SK-N-SH treated with all-trans-retinoic acid at 6 μM for 48 hours (cell line): ENCODE data around the gene SLC5A6.

Source experiments
- BACH2 ChIP-seq: fragments of 250-450 bp; sonication (Bioruptor Pico); IDR thresholded peaks from 2 replicates; pipeline ENCODE4 v1.9.0; 2021; ENCODE audit warnings: mild to moderate bottlenecking, borderline replicate concordance
- CSDC2 ChIP-seq: fragments of 250-450 bp; sonication (Bioruptor Pico); IDR thresholded peaks from 2 replicates; pipeline ENCODE4 v1.5.0; 2020; ENCODE audit warnings: mild to moderate bottlenecking, moderate library complexity
- CSRNP3 ChIP-seq: fragments of 250-450 bp; sonication (Bioruptor Pico); IDR thresholded peaks from 2 replicates; pipeline ENCODE4 v1.5.1; 2021; ENCODE audit warnings: mild to moderate bottlenecking, moderate library complexity
- GLIS3 ChIP-seq: fragments of 250-450 bp; sonication (Bioruptor Pico); IDR thresholded peaks from 2 replicates; pipeline ENCODE4 v1.5.0; 2020; ENCODE audit warnings: mild to moderate bottlenecking, moderate library complexity
- OSR1 ChIP-seq: fragments of 250-450 bp; sonication (Bioruptor Pico); IDR thresholded peaks from 2 replicates; pipeline ENCODE4 v1.8.0; 2022; ENCODE audit warnings: moderate library complexity, mild to moderate bottlenecking, inconsistent platforms
- PPARA ChIP-seq: fragments of 250-450 bp; sonication (Bioruptor Pico); IDR thresholded peaks from 2 replicates; pipeline ENCODE4 v1.5.0; 2020; ENCODE audit warnings: mild to moderate bottlenecking, borderline replicate concordance
- SNAI2 ChIP-seq: fragments of 250-450 bp; sonication (Bioruptor Pico); IDR thresholded peaks from 2 replicates; pipeline ENCODE4 v1.5.0; 2020; ENCODE audit warnings: mild to moderate bottlenecking, moderate library complexity
- TOX ChIP-seq: fragments of 250-450 bp; sonication (Bioruptor Pico); IDR thresholded peaks from 2 replicates; pipeline ENCODE4 v1.8.0; 2021; ENCODE audit warnings: mild to moderate bottlenecking, moderate library complexity, borderline replicate concordance
- ZFP3 ChIP-seq: fragments of 250-450 bp; sonication (Bioruptor Pico); IDR thresholded peaks from 2 replicates; pipeline ENCODE4 v1.5.0; 2020; ENCODE audit warnings: mild to moderate bottlenecking, moderate library complexity
- ZNF70 ChIP-seq: fragments of 450-650 bp; formaldehyde crosslinking; IDR thresholded peaks from 2 replicates; pipeline ENCODE4 v1.5.0; 2020; ENCODE audit warnings: mild to moderate bottlenecking, moderate library complexity
- ZNF8 ChIP-seq: fragments of 450-650 bp; formaldehyde crosslinking; IDR thresholded peaks from 2 replicates; pipeline ENCODE4 v1.5.0; 2020; ENCODE audit warnings: mild to moderate bottlenecking, moderate library complexity
- TF ChIP-seq, protein P1 (sequence below): fragments of 250-450 bp; sonication (Bioruptor Pico); IDR thresholded peaks from 2 replicates; pipeline ENCODE4 v1.8.0; 2020; ENCODE audit warnings: mild to moderate bottlenecking, moderate library complexity, borderline replicate concordance
- TF ChIP-seq, protein P2 (sequence below): fragments of 250-450 bp; sonication (Bioruptor Pico); IDR thresholded peaks from 2 replicates; pipeline ENCODE4 v1.5.0; 2020; ENCODE audit warnings: mild to moderate bottlenecking, moderate library complexity
- TF ChIP-seq, protein P3 (sequence below): fragments of 250-450 bp; sonication (Bioruptor Pico); IDR thresholded peaks from 2 replicates; pipeline ENCODE4 v1.5.1; 2020; ENCODE audit warnings: low read depth, mild to moderate bottlenecking, moderate library complexity

- TF ChIP-seq ZNF8 (CRISPR knock-in tag) (no peak), SNAI2 (CRISPR knock-in tag) (no peak), GLIS3 (CRISPR knock-in tag) (no peak), PPARA (CRISPR knock-in tag) (no peak), CSRNP3 (CRISPR knock-in tag) (no peak), CSDC2 (CRISPR knock-in tag) (no peak), BACH2 (CRISPR knock-in tag) (no peak), ZNF70 (CRISPR knock-in tag) (no peak), TOX (no peak), OSR1 (no peak), ZFP3 (no peak)
- TF ChIP-seq, protein P1, sequence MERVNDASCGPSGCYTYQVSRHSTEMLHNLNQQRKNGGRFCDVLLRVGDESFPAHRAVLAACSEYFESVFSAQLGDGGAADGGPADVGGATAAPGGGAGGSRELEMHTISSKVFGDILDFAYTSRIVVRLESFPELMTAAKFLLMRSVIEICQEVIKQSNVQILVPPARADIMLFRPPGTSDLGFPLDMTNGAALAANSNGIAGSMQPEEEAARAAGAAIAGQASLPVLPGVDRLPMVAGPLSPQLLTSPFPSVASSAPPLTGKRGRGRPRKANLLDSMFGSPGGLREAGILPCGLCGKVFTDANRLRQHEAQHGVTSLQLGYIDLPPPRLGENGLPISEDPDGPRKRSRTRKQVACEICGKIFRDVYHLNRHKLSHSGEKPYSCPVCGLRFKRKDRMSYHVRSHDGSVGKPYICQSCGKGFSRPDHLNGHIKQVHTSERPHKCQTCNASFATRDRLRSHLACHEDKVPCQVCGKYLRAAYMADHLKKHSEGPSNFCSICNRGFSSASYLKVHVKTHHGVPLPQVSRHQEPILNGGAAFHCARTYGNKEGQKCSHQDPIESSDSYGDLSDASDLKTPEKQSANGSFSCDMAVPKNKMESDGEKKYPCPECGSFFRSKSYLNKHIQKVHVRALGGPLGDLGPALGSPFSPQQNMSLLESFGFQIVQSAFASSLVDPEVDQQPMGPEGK (CRISPR knock-in tag), result no peak
- TF ChIP-seq, protein P2, sequence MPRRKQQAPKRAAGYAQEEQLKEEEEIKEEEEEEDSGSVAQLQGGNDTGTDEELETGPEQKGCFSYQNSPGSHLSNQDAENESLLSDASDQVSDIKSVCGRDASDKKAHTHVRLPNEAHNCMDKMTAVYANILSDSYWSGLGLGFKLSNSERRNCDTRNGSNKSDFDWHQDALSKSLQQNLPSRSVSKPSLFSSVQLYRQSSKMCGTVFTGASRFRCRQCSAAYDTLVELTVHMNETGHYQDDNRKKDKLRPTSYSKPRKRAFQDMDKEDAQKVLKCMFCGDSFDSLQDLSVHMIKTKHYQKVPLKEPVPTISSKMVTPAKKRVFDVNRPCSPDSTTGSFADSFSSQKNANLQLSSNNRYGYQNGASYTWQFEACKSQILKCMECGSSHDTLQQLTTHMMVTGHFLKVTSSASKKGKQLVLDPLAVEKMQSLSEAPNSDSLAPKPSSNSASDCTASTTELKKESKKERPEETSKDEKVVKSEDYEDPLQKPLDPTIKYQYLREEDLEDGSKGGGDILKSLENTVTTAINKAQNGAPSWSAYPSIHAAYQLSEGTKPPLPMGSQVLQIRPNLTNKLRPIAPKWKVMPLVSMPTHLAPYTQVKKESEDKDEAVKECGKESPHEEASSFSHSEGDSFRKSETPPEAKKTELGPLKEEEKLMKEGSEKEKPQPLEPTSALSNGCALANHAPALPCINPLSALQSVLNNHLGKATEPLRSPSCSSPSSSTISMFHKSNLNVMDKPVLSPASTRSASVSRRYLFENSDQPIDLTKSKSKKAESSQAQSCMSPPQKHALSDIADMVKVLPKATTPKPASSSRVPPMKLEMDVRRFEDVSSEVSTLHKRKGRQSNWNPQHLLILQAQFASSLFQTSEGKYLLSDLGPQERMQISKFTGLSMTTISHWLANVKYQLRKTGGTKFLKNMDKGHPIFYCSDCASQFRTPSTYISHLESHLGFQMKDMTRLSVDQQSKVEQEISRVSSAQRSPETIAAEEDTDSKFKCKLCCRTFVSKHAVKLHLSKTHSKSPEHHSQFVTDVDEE, result no peak
- TF ChIP-seq, protein P3, sequence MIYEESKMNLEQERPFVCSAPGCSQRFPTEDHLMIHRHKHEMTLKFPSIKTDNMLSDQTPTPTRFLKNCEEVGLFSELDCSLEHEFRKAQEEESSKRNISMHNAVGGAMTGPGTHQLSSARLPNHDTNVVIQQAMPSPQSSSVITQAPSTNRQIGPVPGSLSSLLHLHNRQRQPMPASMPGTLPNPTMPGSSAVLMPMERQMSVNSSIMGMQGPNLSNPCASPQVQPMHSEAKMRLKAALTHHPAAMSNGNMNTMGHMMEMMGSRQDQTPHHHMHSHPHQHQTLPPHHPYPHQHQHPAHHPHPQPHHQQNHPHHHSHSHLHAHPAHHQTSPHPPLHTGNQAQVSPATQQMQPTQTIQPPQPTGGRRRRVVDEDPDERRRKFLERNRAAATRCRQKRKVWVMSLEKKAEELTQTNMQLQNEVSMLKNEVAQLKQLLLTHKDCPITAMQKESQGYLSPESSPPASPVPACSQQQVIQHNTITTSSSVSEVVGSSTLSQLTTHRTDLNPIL, result no peak
Measured at GRCh38 chr2:27258051-27258450, 46.0 kb upstream of the SLC5A6 start.
